H4 (cell line): ENCODE results near the gene SLIT1. TPM values are rescaled to one million over a fixed set of nuclear protein-coding genes. Genes with fewer than 3 reads are reported as not detected.

ENCODE experiments used
- DNase-seq: peaks from one replicate; pipeline ENCODE4 v3.0.0-alpha.2; 2015; ENCODE audit warnings: low spot score
- total RNA-seq: library from RNA; depleted of rRNA; stranded (reverse); fragments of >200 nt; shearing (Covaris generic); gene quantifications from 2 replicates; pipeline ENCODE4 v1.2.3, GENCODE V29; 2014

SLIT1 gene
- total RNA-seq, 1 experiment from 2014 or later: 0.10 TPM

DNA sequence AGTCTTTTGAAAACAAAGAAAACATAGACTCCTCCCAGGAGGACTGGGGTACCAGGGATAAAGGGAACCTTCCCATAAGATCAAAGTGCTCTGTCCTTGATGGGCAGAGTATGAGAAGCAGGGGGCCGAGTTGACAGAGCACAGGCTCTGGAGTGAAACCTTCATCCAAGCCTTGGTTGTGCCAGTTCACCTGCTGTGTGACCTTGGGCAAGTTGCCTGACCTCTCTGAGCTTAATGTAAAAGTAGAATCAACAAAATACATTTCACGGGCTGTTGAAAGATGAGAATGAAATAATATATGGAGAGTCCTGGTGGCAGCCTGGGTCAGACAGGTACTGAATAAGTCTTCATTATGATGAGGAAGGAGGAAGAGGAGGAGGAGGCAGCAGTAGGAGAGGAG, 69.9 kb downstream of the SLIT1 start:
- DNase-seq: no peak

DNA sequence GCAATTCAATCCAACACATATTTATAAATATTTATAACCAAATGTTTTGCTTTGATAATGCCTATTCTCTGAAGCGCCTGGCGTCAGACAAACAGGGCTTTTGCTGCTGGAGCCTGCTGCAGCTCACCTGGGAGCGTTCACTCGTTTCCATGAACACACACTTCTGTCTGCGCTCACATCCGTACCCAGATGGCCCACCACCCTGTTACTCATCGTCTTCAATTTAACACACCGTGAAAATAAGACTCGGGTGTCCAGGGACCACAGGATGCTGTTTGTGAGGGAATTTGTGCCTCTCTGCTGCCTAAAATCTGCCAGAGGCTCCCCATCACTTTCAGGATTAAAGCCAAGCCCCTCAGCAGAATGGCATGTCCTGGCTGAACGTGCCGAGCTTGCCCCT, 74.1 kb downstream of the SLIT1 start:
- DNase-seq: no peak

DNA sequence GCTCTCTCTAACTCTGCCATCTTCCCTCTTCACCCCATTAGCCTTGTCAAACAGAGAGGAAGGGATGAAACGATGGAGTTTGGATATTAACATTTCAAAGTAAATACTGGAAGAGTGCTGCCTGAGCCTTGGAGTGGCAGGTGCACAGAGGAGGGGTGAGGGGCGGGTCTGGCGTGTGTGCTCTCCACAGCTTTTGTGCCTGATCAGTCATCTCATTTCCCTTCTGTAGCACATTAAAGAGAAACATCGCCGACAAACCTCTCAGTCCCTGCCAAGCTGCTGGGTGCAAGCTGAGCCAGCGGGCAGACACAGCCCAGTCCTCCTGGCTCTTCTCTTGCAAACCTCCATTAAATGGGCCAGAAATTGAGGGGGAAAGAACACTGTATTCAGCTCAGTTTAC, 76.2 kb downstream of the SLIT1 start:
- DNase-seq: no peak

DNA sequence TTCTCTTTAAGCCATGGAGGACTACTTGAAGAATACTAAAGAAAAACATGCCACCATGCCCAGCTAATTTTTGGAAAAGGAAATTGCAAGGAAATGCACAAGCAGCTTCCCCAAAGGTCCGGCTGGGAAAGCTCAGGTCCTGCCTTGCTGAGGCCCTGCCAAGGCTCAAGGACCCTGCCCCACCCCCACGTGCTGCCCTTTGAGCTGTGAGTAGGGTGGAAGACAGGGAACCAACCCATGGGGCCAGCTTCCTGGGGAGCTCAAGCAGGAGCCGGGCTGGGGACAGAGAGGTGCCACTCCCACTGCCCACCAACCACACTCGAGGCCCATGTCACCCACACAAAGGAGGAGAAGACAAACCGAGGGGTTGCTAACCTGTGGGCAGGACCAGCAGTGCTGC, 78.2 kb downstream of the SLIT1 start:
- no peak for DNase-seq

DNA sequence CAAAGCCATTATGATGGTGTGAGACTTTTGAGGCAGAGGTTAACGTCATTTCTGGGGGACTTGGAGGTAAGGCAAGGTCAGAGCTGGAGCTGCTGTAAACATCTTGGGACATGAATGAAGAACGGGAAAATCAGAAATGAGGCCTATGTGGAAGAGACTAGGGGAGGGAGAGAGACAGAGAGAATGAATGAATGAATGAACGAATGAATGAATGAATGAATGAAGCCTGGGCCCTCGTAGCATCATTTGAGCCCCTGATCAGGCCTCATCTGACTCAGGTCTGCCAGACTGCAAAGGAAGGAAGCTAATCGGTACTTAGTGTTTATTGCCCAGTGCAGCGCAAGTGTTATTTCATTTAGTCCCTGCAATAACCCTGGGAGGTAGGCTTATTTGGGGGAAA, 79.6 kb downstream of the SLIT1 start:
- DNase-seq: no peak

DNA sequence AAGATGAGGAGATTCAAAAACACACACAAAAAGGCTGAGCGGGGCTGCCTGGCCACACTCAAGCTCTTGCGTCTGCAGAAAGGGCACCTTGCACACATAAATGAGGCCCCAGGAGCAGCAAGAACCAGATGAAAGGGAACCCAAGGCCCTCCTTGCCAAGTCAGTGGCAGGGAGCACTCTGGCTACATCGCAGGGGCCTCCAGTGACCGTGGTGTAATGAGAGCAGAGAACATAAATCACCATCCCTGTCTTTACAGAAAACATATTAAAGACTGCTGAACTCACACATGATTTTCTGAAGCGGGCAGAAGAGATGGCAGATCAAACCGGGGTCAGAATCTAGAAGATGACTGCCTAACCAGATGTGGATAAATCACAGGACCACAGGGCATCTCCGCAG, 80.5 kb downstream of the SLIT1 start:
- no peak for DNase-seq

DNA sequence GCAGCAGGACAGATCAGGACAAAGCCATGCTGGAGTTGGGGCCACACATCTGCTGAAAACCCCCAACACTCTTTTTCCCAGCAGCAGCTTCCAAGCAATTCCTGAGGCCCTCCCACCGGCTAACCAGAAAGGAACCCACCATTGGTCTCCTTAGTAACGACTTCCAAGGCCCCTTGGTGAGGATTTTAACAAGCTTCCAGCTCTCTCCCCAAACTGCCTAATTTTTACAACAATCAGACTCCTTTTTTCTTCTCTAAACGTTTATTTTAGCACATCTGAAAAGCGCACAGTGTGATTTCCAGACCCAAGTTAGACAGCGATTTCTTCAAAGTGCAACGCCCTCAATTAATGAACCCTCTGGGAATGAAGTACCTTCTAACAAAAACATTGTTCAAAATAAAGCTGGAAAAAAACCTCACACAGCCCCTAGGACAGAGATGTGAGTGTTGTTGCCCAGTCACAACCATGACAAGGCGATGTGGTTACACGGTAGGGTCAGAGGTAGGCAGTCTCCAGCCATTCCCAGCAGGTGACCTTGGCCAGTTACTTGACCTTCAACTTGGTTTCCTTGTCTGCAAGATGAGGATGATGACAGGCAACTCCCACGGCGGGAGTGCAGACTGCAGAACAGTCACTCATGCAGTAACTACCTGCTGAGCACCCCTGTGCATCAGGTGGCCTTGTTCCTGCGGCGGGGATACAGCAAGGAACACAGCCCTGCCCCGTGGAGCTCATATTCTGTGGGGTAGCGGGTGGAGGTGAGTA, 82.3 kb downstream of the SLIT1 start:
- no peak for DNase-seq

DNA sequence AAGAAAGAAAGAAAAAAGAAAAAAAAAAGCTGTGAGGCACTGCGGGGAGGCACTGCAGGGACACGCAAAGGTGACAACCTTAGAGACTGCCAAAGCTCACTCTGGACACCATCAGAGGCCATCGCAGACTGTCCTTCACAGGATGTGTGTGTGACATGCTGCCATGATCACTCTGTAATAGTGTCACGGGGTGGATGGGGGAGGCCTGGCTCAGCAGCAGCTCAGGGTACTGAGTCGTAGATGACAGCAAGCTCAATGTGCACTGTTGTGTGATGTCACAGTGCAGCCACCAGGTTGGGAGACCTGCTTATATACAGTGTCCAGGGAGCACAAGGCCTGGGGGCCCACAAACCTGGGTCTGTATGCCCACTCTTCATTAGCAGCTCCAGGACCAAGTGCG, 83.3 kb downstream of the SLIT1 start:
- DNase-seq: no peak

DNA sequence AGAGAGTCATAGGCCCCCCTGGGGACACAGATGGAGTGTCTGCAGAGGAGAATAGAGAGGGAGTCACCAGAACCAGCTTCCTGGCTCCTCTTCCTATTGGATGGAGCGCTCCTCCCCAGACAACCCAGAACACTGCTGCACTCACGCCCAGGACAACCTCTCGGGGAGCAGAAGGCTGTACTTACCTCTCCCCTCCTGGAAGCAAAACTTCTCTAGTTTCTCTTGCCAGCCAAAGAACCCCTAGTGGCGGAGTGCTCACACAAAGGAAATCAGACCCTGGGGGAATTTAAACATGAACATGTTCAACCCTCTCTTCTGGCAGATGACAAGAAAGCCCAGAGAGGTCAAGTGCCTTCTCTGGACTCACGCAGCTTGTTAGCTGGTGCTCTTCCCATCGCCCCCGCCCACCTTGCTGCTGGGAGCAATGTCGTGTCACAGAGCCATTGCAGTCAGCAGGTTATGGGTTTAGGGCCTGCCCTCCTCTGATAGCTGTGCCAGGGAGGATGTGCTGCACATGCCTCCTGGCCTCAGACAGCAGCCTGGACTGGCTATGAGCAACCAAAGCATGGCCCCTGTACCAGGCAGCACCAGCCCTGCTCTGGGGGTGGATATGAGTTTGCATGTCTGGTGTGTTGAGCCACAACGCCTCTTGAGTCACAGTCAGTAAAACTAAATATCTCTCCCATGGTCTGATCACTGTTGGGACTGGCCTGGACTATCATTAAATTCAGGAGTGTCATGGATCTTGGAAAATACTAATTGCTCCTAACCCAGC, 84.4 kb downstream of the SLIT1 start:
- no peak for DNase-seq

DNA sequence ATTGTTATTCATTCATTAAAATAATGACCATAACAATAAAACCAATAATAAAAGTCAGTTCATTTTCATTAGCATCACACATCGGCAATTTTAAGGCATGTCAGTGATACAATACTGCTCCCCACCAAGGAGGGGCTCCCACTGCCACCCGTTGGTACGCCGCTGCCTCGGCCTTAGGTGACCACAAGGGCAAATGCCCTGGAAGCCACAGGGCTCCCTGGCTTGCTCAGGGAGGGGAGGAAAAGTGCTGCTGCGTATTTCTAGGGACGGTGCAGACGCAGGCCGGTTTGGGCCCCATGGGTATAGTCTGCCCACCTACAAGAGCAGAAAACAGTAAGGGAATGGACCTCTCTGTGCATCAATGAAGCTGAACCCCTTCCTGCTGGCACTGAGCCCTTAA, 85.1 kb downstream of the SLIT1 start:
- no peak for DNase-seq

DNA sequence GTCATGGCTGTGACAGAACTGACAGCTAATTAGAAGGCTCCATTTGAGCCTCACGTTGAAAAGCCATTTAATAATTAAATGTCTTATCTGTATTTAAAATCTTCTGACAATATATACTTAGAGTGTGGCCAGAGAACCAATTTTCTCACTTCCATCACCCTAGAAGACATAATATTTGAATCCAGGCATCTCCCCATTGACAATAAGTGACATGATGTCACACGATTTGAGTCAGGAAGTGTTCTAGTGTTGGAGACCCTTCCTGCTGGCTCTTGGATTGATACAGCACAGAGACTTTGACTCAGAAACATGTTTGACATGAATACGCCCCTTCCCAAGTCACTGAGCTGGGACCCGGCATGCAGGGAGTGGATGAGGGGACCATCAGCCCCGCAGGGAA, 85.9 kb downstream of the SLIT1 start:
- DNase-seq: no peak

DNA sequence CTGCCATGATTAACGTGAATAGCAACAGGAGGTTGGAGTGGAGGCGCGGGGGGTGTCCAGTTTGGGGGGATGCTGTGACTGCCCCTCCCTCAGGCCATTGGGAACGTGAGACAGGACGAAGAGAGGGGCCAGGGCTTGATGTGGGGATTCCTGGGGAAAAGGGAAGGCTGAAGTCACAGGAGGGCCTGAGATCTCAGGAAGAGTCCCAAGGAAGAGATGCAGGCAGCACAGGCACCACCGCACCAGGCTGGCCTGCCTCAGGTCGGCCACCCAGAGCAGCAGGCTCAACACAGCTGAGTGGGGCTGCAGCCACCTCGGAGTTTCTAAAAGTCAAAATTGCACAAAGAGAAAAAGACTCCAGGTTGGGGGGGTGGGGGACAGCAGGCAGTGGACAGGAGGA, 86.7 kb downstream of the SLIT1 start:
- no peak for DNase-seq

DNA sequence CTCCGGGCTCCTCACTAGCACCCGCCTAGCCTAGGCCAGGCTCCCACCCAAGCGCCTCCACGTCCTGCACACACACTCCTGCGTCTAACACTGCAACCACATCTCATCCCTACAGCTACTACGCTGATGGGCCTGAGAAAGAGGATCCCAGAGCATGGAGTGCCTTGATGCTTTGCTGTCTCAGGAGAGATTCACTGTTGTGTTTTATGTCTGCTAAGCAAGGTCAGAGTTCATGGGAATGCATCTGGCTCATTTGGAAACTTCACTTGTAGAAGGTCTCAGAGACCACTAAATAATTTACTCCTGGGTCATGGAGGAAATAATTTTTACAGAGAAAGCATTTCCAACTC, 88.7 kb downstream of the SLIT1 start:
- no peak for DNase-seq

DNA sequence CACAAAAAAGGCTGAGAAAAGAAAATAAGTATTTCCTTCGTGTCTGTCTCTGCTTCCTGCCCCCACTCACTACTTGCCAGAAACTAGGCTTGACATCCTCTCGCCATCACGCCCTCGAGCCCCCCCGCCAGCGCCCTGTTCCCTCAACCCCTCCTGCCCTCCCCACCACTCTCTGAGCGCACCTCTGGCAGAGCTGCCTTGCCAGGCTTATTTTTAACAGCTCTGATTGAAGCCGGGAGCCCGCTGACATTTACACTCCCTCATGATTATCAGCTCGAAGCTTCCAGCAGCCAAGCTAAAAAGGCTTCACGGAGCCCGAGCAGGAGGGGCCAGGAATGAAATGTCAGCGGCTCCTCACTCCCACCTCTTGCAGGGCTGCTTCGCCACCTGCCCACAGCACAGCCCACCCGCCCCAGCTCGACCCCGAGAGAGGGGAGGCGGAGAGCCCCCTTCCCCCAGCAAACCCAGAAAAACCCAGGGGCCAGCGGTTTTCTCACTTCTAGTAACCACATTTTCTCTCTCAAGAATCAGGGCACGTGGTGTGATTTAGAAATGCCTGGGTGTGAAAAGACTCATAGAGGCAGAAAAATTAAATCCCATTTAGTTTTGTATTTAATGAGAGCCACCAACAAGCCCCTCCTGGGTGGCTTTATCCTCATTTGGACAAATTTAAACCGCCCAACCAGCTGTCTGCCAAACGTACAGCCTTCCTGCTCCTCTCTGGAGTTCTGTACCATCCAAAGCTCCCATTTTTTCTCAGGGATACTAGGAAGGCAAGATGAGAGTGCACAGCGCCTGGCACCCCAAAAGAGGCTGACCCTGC, 89.3 kb downstream of the SLIT1 start:
- no peak for DNase-seq

DNA sequence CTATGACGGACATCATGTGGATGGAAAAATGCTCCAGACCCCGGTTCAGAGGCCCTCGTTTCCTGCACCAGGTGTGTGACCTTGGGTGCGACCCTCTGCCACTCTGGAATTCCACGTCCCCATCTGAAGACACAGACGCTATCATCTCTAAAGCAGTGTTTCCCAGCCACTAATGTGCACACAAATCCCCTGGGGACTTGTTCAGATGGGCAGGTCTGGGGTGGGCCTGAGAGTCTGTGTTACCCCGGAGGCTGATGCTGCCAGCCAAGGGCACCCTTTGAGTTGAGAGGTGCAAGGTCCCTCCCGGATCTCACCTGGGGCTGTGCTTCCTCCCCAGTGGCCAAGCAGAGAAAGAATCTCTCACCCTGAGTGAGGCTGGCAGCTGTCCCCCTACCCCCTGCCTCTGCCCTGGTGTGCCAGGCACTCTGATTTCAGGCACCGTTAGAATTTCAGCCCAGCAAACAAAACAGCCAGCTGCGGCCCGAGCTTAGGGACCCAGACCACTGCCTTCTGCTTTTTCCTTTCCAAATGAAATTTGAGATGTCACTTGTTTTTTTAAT, 90.0 kb downstream of the SLIT1 start:
- no peak for DNase-seq

DNA sequence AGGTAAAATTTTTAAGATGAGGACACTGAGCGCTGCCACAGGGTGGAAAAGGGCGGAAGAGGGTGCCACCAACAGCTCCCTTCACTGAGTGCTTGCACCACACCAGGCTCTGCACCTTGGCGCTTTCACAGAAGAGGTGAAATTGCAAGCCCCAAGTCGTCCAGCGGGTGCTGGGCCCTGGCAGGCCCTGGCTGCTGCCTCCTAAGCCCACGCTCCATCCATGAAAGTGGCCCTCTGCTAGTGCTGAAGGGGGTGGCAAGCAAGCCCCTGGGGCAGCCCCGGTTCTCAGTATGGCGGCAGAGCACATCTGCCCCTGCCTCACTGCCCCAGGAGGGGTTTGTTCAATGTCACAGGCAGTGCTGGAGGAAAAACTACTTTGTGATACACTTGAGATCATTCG, 95.1 kb downstream of the SLIT1 start:
- no peak for DNase-seq

DNA sequence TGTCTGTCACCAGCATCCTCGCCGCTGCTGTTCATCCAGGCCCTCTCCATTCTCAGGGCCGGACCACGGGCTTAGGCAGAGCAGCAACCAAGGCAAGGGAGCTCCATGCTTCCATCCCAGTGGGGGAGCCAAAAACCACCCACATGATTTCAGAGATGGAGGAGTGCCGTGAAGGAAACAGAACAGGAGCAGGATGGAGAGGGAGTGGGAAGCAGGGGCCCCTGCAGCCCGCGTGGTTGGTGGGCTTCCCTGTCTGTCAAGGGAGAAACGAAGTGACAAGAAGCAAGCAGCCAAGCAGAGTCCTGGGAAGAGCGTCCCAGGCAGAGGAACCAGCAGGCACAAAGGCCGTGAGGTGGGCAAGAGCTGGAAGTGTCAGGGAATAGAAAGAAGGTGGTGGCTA, 95.7 kb downstream of the SLIT1 start:
- no peak for DNase-seq

DNA sequence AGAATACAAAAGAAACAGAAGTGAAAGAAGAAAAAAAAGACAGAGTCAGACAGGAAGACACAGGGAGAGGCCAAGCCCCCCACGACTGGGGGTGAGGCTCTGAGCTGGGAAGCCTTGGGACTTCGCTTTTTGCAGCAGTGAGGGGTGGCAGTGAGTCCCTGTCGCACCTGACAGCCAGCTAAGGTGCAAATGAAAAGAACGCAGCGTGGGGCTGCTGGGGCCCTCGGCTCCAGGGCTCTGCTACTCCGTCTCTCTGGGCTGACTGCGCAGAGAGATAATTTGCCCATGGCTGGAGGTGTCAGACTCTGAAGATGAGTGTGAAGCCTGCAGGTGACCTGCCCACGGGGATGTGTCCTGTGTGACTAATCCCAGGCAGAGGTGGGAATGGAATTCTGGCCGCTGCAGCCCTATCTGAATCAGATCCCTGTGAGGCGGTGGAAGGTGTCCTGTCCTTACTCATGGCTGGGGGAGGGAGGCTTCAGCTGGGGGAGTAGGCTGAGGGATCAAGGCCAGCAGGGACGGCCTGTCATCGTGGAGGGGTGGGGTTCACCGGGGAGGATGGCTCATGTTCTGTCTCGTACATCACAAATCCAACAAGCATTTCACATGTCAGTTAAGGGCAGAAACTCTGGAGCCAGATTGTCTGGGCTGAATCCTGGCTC, 96.4 kb downstream of the SLIT1 start:
- no peak for DNase-seq

DNA sequence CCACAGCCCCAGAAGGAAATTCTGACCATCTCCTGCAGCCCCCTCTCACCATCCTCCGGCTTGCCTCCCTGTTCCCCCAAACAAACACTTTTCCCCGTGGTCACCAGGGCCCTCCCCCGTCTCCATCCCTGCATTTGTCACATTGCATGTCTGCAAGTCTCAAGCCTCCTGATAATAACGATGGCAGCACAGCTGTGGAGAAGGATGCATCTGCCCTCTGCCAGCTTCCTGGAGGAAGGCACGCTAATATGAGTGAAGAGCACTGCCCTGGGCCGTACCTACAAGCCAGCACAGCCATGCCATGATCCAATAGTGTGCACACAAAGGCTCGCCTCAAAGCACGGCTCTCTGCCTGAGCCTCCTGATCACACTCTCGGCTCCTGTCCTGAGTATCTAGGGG, 98.5 kb downstream of the SLIT1 start:
- DNase-seq: no peak

DNA sequence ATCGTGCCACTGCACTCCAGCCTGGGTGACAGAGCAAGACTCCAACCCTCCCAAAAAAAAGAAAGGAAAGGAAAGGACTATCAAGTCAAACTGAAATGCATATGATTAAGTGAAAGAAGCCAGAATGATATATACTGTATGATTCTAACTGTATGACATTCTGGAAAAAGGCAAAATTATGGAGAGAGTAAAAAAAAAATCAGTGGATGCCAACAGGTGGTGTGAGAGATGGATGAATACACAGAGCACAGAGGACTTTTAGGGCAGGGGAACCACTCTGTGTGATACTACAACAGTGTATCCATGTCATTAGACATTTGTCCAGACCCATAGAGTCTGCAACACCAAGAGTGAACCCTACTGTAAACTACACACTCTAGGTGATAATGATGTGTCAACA, 99.2 kb downstream of the SLIT1 start:
- DNase-seq: no peak

DNA sequence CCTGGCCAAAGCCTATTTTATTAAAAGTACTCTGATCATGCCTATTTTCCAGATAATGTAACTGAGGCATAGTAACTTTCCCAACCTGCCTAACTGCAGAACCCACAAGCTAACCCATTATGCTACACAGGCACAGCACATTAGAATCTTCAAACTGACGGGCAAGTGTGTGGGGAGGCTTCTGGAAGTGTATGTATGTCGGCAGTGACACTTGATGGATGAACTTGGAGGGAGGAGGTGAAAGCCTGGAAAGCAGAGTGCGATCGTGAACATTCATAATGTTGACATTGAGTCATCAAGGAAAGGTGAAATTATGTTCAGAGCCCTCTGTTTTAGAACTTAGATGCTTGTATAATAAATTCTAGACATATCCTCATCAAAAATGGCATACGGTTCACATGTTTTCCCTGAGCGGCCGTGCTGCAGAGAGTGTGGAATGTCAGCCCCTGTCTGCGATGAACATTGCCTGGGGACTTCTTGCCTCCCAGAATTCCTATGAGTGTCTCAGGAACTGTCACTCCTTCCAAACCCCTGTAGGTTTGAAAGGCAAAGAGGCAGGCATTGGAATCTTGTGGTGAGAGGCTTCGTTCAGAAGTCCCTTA, 102.4 kb downstream of the SLIT1 start:
- no peak for DNase-seq
